Endothelial cell of umbilical vein (primary cell): ENCODE data around the gene NTRK1. TPM values are rescaled to one million over a fixed set of nuclear protein-coding genes. Genes with fewer than 3 reads are reported as not detected.

Experiments
- BruUV-seq: library from RNA; stranded (reverse); fragments of 400-500 nt; replicated peaks from 2 replicates; lab custom pipeline; 2021; lab: Mats Ljungman, UMichigan
- CTCF ChIA-PET: fragments of 300-600, 350-600 bp; sonication (Branson Sonifier 250); formaldehyde crosslinking; loops from one replicate; lab custom pipeline; 2021; ENCODE audit warnings: antibody characterized with exemption, inconsistent platforms; lab: Charles Lee
- POLR2A ChIA-PET: fragments of 300-600, 350-600 bp; sonication (Branson Sonifier 250); formaldehyde crosslinking; loops from one replicate; lab custom pipeline; 2021; ENCODE audit warnings: antibody characterized with exemption, inconsistent platforms; lab: Charles Lee
- DNase-seq: peaks from one replicate; pipeline ENCODE4 v3.0.0-alpha.2; 2011; ENCODE audit warnings: low read depth, low spot score
- FAIRE-seq: peaks from 2 replicates; lab custom pipeline; 2011; peaks lifted over from hg19 to GRCh38; lab: Jason Lieb, UNC
- H2AFZ ChIP-seq: 2 replicates; pipeline ENCODE4 v1.6.0; 2012; ENCODE audit warnings: low read depth, low read length, control low read depth, inconsistent platforms
- H3K27ac ChIP-seq: 2 replicates; pipeline ENCODE4 v1.5.1; 2011; ENCODE audit warnings: low read depth, mild to moderate bottlenecking, control low read depth, low read length, moderate library complexity; ENCODE audit not compliant: insufficient read depth
- H3K27me3 ChIP-seq, 2 experiments: 2 replicates each; pipeline versions ENCODE4 v1.6.0 to v1.6.1; 2011; ENCODE audit warnings: low read length in 2 of 2, mixed read lengths in 1 of 2; ENCODE audit not compliant: control insufficient read depth in 2 of 2, insufficient read depth in 2 of 2
- H3K36me3 ChIP-seq, 2 experiments: 2 replicates in 1 of 2; 3 replicates in 1 of 2; pipeline ENCODE4 v1.5.1; 2011; ENCODE audit warnings: low read length in 2 of 2, mild to moderate bottlenecking in 1 of 2, moderate library complexity in 1 of 2; ENCODE audit not compliant: control insufficient read depth in 2 of 2, insufficient read depth in 2 of 2; ENCODE audit errors: extremely low read depth in 1 of 2
- H3K4me1 ChIP-seq: 3 replicates; pipeline ENCODE4 v1.5.1; 2011; ENCODE audit warnings: mild to moderate bottlenecking, low read length; ENCODE audit not compliant: control insufficient read depth, insufficient read depth; ENCODE audit errors: extremely low read depth
- H3K4me2 ChIP-seq: 2 replicates; pipeline ENCODE4 v1.6.1; 2011; ENCODE audit warnings: low read length, control low read depth, mixed read lengths; ENCODE audit not compliant: insufficient read depth
- H3K4me3 ChIP-seq, 3 experiments: fragments of 200-600 bp in 1 of 3; sonication (generic), shearing (Covaris generic) in 1 of 3; replicated peaks in 1 of 3; 2 replicates each; pipeline ENCODE4 v1.5.1; 2011 to 2016; ENCODE audit warnings: control low read depth in 3 of 3, low read length in 3 of 3, mild to moderate bottlenecking in 2 of 3, inconsistent platforms in 1 of 3, low read depth in 1 of 3, moderate library complexity in 1 of 3; ENCODE audit not compliant: insufficient read depth in 1 of 3
- H3K79me2 ChIP-seq: 2 replicates; pipeline ENCODE4 v1.6.0; 2012; ENCODE audit warnings: low read length, inconsistent platforms; ENCODE audit not compliant: control insufficient read depth, insufficient read depth
- H3K9ac ChIP-seq: replicated peaks from 2 replicates; pipeline ENCODE3; 2011; ENCODE audit warnings: low read length, control low read depth; ENCODE audit not compliant: insufficient read depth; ENCODE audit errors: extremely low read depth
- H3K9me1 ChIP-seq: replicated peaks from 3 replicates; pipeline ENCODE4 v1.6.0; 2011; ENCODE audit warnings: mild to moderate bottlenecking, low read length; ENCODE audit not compliant: control insufficient read depth, insufficient read depth; ENCODE audit errors: extremely low read depth
- H3K9me3 ChIP-seq: replicated peaks from 2 replicates; pipeline ENCODE4 v1.5.1; 2012; ENCODE audit warnings: low read length, inconsistent platforms; ENCODE audit not compliant: control insufficient read depth, insufficient read depth
- H4K20me1 ChIP-seq: replicated peaks from 2 replicates; pipeline ENCODE3; 2011; ENCODE audit warnings: mild to moderate bottlenecking, low read length; ENCODE audit not compliant: control insufficient read depth, insufficient read depth; ENCODE audit errors: extremely low read depth
- CTCF ChIP-seq, 2 donors: IDR thresholded peaks; 1 replicate in 1 of 2; 2 replicates in 1 of 2; pipeline ENCODE4 v1.5.1; 2011; ENCODE audit warnings: low read length in 2 of 2, mild to moderate bottlenecking in 2 of 2, moderate library complexity in 2 of 2, control low read depth in 1 of 2, inconsistent platforms in 1 of 2, low read depth in 1 of 2; ENCODE audit not compliant: insufficient read depth in 1 of 2; ENCODE audit errors: extremely low read depth in 1 of 2
- EZH2 ChIP-seq: IDR thresholded peaks from 2 replicates; pipeline ENCODE4 v1.6.1; 2012; ENCODE audit warnings: borderline replicate concordance, low read depth, mild to moderate bottlenecking, moderate library complexity, low read length, inconsistent platforms; ENCODE audit not compliant: severe bottlenecking
- FOS ChIP-seq: IDR thresholded peaks from 2 replicates; pipeline ENCODE4 v1.6.1; 2011; ENCODE audit warnings: mild to moderate bottlenecking, low read length, moderate library complexity, borderline replicate concordance; ENCODE audit not compliant: insufficient read depth
- GATA2 ChIP-seq: IDR thresholded peaks from 2 replicates; pipeline ENCODE4 v1.7.0; 2011; ENCODE audit warnings: low read depth, mild to moderate bottlenecking, moderate library complexity, mixed read lengths, low read length; ENCODE audit not compliant: insufficient read length, insufficient read depth
- JUN ChIP-seq: IDR thresholded peaks from 2 replicates; pipeline ENCODE4 v1.6.1; 2011; ENCODE audit warnings: borderline replicate concordance, low read depth; ENCODE audit not compliant: insufficient read length, insufficient read depth
- MYC ChIP-seq: IDR thresholded peaks from one replicate; pipeline ENCODE4 v1.6.1; 2011; ENCODE audit warnings: mild to moderate bottlenecking, low read depth, low read length
- POLR2A ChIP-seq: IDR thresholded peaks from 2 replicates; pipeline ENCODE4 v1.6.1; 2012; ENCODE audit warnings: low read depth, mild to moderate bottlenecking, control low read depth, low read length
- POLR2AphosphoS5 ChIP-seq: IDR thresholded peaks from 2 replicates; pipeline ENCODE4 v1.6.1; 2012; ENCODE audit warnings: low read depth, mild to moderate bottlenecking, control low read depth, low read length, moderate library complexity; ENCODE audit not compliant: insufficient read depth
- dilution Hi-C: fragments of 300-500 bp; cut with MboI; formaldehyde crosslinking; loops from one replicate; pipeline ENCODE4 v1.15.0; 2019; ENCODE audit warnings: low sequenced_read_pairs; ENCODE audit not compliant: extremely low pct_ligation_motif_present
- intact Hi-C: fragments of 100-400 bp; cut with micrococcal nuclease; formaldehyde crosslinking; loops from one replicate; pipeline ENCODE4 v1.10.0; 2022
- polyA plus RNA-seq, 4 experiments: library from polyadenylated mRNA; depleted of rRNA in 3 of 4; stranded (reverse) in 3 of 4; unstranded in 1 of 4; fragments of >200 nt; gene quantifications; 2 replicates each; pipeline versions ENCODE4 v1.2.1 to v1.2.3, GENCODE V29; 2011 to 2012; ENCODE audit warnings: missing spikeins in 1 of 4
- total RNA-seq: library from RNA; stranded (reverse); gene quantifications from 2 replicates; pipeline ENCODE4 v1.2.3, GENCODE V29; 2021
- TF ChIP-seq, protein P1 (sequence below): IDR thresholded peaks from 2 replicates; pipeline ENCODE4 v1.6.1; 2011; ENCODE audit not compliant: insufficient read depth, insufficient read length

The NTRK1 gene
- total and polyA plus RNA-seq, 2 donors (not counting 3 experiments of a cell fraction or from before 2014, with no cell fraction given) = 0.07 TPM; not detected in 1

- Histone ChIP-seq H3K9me1 (no peaks in the 10 kb centered on the region), H2AFZ (no peak overlapping the region), H3K36me3 (no peaks in the 10 kb centered on the region), H3K27me3 (peaks cover 33 to 45% of the 10 kb centered on the region in 2 experiments), H3K4me1 (peaks cover 36% of the 10 kb centered on the region), H3K4me2 (no peak overlapping the region), H3K27ac (no peak overlapping the region), H3K4me3 (no peak overlapping the region), H3K9ac (no peak overlapping the region), H3K79me2 (no peaks in the 10 kb centered on the region), H3K9me3 (no peaks in the 10 kb centered on the region), H4K20me1 (no peaks in the 10 kb centered on the region)
- POLR2A ChIA-PET = no interaction called here
- FAIRE-seq (no peak), DNase-seq (no peak)
- no peak for TF ChIP-seq POLR2AphosphoS5
- no peak for TF ChIP-seq FOS
- no peak for TF ChIP-seq CTCF (IDR thresholded peaks at IDR 0.05; ENCODE audit: extremely low read depth in 1 of 2, insufficient read depth in 1 of 2, low read depth in 1 of 2, low read length in 2 of 2)
- no peak for TF ChIP-seq POLR2A
- TF ChIP-seq EZH2 = no peak
- TF ChIP-seq JUN = no peak
- TF ChIP-seq MYC = no peak
- no peak for TF ChIP-seq GATA2
- TF ChIP-seq, protein P1, sequence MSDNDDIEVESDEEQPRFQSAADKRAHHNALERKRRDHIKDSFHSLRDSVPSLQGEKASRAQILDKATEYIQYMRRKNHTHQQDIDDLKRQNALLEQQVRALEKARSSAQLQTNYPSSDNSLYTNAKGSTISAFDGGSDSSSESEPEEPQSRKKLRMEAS = no peak
- no TSS peak for BruUV-seq
- dilution Hi-C loops = no loop called here
- CTCF ChIA-PET = interaction anchor here (0.7 to 2.0 kb wide), 6 partner anchors 9 to 86 kb away, joined by 3 to 15 read pairs (median 6); no protein-coding TSS in a partner anchor
- intact Hi-C loops = no loop called here
Observed at GRCh38 chr1:156841295-156841855, 19.3 kb upstream of the NTRK1 start.
